A673 (cell line): ENCODE results near the gene HERPUD2. TPM values are rescaled to one million over a fixed set of nuclear protein-coding genes. Genes with fewer than 3 reads are reported as not detected.
"Not testable (repeated sequence)": the region's sequence is repeated elsewhere in the genome, so short reads cannot be mapped to it uniquely, and the experiment has no call there.

Experiments used
- BruUV-seq: library from RNA; stranded (reverse); fragments of 400-500 nt; replicated peaks from 2 replicates; lab custom pipeline; 2021; lab: Mats Ljungman, UMichigan
- CTCF ChIA-PET: fragments of 300-600 bp; sonication (Branson Sonifier 250); formaldehyde crosslinking; loops from one replicate; lab custom pipeline; 2022; ENCODE audit warnings: antibody characterized with exemption; lab: Charles Lee
- POLR2A ChIA-PET: fragments of 300-600 bp; sonication (Branson Sonifier 250); formaldehyde crosslinking; loops from one replicate; lab custom pipeline; 2022; ENCODE audit warnings: antibody characterized with exemption; ENCODE audit not compliant: low non-redundant PET; lab: Charles Lee
- DNase-seq: peaks from one replicate; pipeline ENCODE4 v3.0.0-alpha.2; 2015; ENCODE audit warnings: low spot score
- H3K27ac ChIP-seq: fragments of 200-600 bp; sonication (generic); 2 replicates; pipeline ENCODE4 v1.5.1; 2016; ENCODE audit warnings: mixed run types, low read depth, mild to moderate bottlenecking, mixed read lengths, antibody characterized with exemption, low read length; ENCODE audit not compliant: poor library complexity, severe bottlenecking
- H3K27me3 ChIP-seq: fragments of 200-600 bp; sonication (generic); replicated peaks from 2 replicates; pipeline ENCODE4 v1.6.1; 2017; ENCODE audit warnings: mixed run types, low read depth, mild to moderate bottlenecking, mixed read lengths, antibody characterized with exemption, low read length; ENCODE audit not compliant: insufficient read depth, poor library complexity
- H3K36me3 ChIP-seq: fragments of 200-600 bp; sonication (generic); 2 replicates; pipeline ENCODE4 v1.6.1; 2016; ENCODE audit warnings: mixed run types, mild to moderate bottlenecking, mixed read lengths, antibody characterized with exemption, low read length; ENCODE audit not compliant: insufficient read depth, poor library complexity, severe bottlenecking
- H3K4me1 ChIP-seq: fragments of 200-600 bp; sonication (generic); 2 replicates; pipeline ENCODE4 v1.6.1; 2017; ENCODE audit warnings: mixed run types, mild to moderate bottlenecking, mixed read lengths, antibody characterized with exemption, low read length; ENCODE audit not compliant: insufficient read depth, poor library complexity, severe bottlenecking
- H3K4me3 ChIP-seq: fragments of 200-600 bp; sonication (generic); 2 replicates; pipeline ENCODE4 v1.5.1; 2016; ENCODE audit warnings: low read depth, mixed run types, mild to moderate bottlenecking, mixed read lengths, low read length; ENCODE audit not compliant: poor library complexity, severe bottlenecking
- H3K9me3 ChIP-seq: fragments of 200-600 bp; sonication (generic); 2 replicates; pipeline ENCODE4 v1.6.1; 2016; ENCODE audit warnings: mixed run types, low read depth, mild to moderate bottlenecking, mixed read lengths, antibody characterized with exemption, low read length; ENCODE audit not compliant: poor library complexity, severe bottlenecking
- EZH2 ChIP-seq: fragments of 200-600 bp; sonication (generic); IDR thresholded peaks from 2 replicates; pipeline ENCODE4 v1.6.1; 2017; ENCODE audit warnings: borderline replicate concordance, low read depth, mild to moderate bottlenecking, mixed read lengths, antibody characterized with exemption, low read length; ENCODE audit not compliant: poor library complexity, severe bottlenecking
- intact Hi-C: fragments of 100-400 bp; cut with micrococcal nuclease; formaldehyde crosslinking; loops from one replicate; pipeline ENCODE4 v1.10.0; 2022; ENCODE audit not compliant: unreplicated experiment
- total RNA-seq: library from RNA; stranded (reverse); gene quantifications from 2 replicates; pipeline ENCODE4 v1.2.3, GENCODE V29; 2021
- TF ChIP-seq, protein P1 (sequence below): fragments of 300-800, 200-600 bp; sonication (generic); conservative IDR thresholded peaks from 2 replicates; pipeline ENCODE4 v1.5.1; 2017; ENCODE audit warnings: low read depth, mild to moderate bottlenecking, antibody characterized with exemption, low read length, moderate library complexity, mixed read lengths

The HERPUD2 gene
- total RNA-seq, 1 experiment from 2014 or later = 23.3 TPM

DNA sequence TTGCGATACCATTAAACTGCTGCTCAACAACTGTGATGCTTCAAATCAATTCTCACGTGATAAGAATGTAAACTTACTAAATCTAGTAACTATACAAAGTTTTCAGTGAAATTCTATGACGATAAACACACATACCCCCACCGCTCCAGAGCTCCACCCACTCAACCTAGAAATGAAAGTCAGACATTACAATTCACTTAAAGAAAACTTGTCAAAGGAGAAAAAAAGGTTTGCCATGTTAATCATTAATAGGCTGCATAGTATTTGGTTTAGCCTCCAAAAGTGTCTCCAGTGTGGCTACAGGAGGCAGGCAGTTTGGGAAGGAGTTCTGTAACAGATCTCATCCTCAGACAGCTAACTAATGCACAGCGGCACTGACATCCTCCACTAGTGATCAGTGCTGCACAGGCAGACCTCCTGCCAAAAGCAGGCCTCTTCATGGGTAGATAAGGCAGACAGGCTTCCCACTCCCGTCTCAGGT lies 3.1 kb downstream of the HERPUD2 start:
- Histone ChIP-seq H3K9me3 (no peaks in the 10 kb centered on the region), H3K36me3 (no peaks in the 10 kb centered on the region), H3K4me3 (peak overlapping the region; percentile 84), H3K27me3 (no peaks in the 10 kb centered on the region), H3K27ac (no peak overlapping the region), H3K4me1 (peaks cover 23% of the 10 kb centered on the region)
- BruUV-seq = no TSS peak
- TF ChIP-seq, protein P1, sequence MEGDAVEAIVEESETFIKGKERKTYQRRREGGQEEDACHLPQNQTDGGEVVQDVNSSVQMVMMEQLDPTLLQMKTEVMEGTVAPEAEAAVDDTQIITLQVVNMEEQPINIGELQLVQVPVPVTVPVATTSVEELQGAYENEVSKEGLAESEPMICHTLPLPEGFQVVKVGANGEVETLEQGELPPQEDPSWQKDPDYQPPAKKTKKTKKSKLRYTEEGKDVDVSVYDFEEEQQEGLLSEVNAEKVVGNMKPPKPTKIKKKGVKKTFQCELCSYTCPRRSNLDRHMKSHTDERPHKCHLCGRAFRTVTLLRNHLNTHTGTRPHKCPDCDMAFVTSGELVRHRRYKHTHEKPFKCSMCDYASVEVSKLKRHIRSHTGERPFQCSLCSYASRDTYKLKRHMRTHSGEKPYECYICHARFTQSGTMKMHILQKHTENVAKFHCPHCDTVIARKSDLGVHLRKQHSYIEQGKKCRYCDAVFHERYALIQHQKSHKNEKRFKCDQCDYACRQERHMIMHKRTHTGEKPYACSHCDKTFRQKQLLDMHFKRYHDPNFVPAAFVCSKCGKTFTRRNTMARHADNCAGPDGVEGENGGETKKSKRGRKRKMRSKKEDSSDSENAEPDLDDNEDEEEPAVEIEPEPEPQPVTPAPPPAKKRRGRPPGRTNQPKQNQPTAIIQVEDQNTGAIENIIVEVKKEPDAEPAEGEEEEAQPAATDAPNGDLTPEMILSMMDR = no peak
- no peak for TF ChIP-seq EZH2
- DNase-seq = no peak
- ChIA-PET POLR2A (no interaction called here), CTCF (no interaction called here)
- intact Hi-C loops = no loop called here

DNA sequence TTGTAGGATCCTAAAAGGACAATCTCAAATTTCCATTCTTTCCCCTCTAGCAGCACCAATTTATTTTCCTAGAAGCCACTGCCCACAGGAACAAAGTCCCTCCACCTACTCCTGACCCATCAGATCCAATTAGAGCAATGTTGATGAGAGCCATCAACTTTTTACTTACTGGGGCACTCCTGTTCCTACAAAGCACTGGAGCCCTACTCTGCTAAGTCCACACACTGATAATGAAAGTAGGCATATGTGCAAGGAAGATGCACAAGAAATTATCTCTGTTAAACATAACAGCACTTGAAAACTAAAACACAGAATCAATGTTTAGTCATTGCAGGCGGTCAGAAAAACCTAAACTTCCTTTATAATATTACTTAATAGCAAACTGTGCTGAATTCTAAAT lies 3.6 kb downstream of the HERPUD2 start:
- Histone ChIP-seq H3K4me3 (peak overlapping the region; percentile 84), H3K4me1 (peaks cover 23% of the 10 kb centered on the region), H3K36me3 (no peaks in the 10 kb centered on the region), H3K27me3 (no peaks in the 10 kb centered on the region), H3K27ac (no peak overlapping the region), H3K9me3 (no peaks in the 10 kb centered on the region)
- CTCF ChIA-PET = no interaction called here
- BruUV-seq = no TSS peak
- no peak for DNase-seq
- TF ChIP-seq EZH2 = no peak
- TF ChIP-seq, protein P1 = no peak
- POLR2A ChIA-PET = no interaction called here
- intact Hi-C loops = no loop called here

DNA sequence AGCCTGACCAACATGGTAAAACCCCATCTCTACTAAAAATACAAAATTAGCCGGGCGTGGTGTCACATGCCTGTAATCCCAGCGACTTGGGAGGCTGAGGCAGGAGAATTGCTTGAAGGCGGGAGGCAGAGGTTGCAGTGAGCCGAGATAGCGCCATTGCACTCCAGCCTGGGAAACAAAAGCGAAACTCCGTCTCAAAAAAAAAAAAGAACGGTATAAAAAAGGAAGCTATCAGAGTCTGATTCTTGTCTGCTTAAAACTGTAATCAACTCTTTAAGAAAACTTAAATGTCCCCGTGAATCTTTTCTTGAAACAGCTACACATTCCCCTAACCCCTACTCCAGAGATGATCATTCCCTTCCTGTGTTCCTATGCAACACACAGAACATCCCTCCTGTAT lies 4.3 kb downstream of the HERPUD2 start:
- H3K9me3 ChIP-seq, DNase-seq, CTCF ChIA-PET, H3K27ac ChIP-seq, POLR2A ChIA-PET, H3K4me3 ChIP-seq, H3K36me3 ChIP-seq, H3K27me3 ChIP-seq, intact Hi-C loops, BruUV-seq: not testable (repeated sequence)
- peaks cover 18% of the 10 kb centered on the region for H3K4me1 ChIP-seq

DNA sequence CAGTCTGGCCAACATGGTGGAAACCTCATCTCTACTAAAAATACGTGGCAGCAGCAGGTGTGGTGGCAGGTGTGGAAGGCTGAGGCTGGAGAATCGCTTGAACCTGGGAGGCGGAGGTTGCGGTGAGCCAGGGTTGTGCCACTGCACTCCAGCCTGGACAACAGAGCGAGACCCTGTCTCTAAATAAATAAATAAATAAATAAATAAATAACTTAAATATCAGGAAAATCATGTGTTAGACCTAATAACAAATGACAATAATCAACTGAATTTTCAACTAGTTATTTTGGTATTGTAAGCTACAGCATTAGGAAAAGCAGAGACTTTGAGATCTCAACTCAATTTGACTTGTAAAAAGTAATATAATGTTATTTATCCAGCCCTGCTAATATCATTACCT lies 9.2 kb downstream of the HERPUD2 start:
- no TSS peak for BruUV-seq
- POLR2A ChIA-PET = interaction anchor here (0.7 kb wide), 1 partner anchor 19 kb away, joined by 15 read pairs; no protein-coding TSS in a partner anchor
- H3K9me3 ChIP-seq = peaks cover 5% of the 10 kb centered on the region

More for the DNA sequence above, 9.2 kb downstream of the HERPUD2 start:
- intact Hi-C loops = no loop called here
- Histone ChIP-seq H3K4me3 (no peak overlapping the region), H3K36me3 (no peaks in the 10 kb centered on the region), H3K27ac (no peak overlapping the region), H3K4me1 (no peaks in the 10 kb centered on the region), H3K27me3 (no peaks in the 10 kb centered on the region)
- CTCF ChIA-PET = no interaction called here
- TF ChIP-seq, protein P1 = no peak
- no peak for TF ChIP-seq EZH2
- DNase-seq = no peak
